Ishikawa (cell line): ENCODE measurements around the gene ZNF782.

Source experiments
- CEBPB ChIP-seq: IDR thresholded peaks from 2 replicates; pipeline ENCODE4 v1.6.1; 2012
- CREB1 ChIP-seq: IDR thresholded peaks from 2 replicates; pipeline ENCODE4 v1.6.1; 2012; ENCODE audit warnings: low read depth
- EGR1 ChIP-seq: IDR thresholded peaks from 2 replicates; pipeline ENCODE4 v1.6.1; 2012
- EP300 ChIP-seq: IDR thresholded peaks from 2 replicates; pipeline ENCODE4 v1.6.1; 2012; ENCODE audit warnings: borderline replicate concordance
- FOXM1 ChIP-seq: IDR thresholded peaks from 2 replicates; pipeline ENCODE4 v1.6.1; 2012; ENCODE audit warnings: low read depth, borderline replicate concordance
- MAX ChIP-seq: IDR thresholded peaks from 2 replicates; pipeline ENCODE4 v1.6.1; 2012
- NFIC ChIP-seq: IDR thresholded peaks from 2 replicates; pipeline ENCODE4 v1.6.1; 2012
- RAD21 ChIP-seq: IDR thresholded peaks from 2 replicates; pipeline ENCODE4 v1.6.1; 2012; ENCODE audit warnings: low read depth
- TAF1 ChIP-seq: IDR thresholded peaks from 2 replicates; pipeline ENCODE4 v1.6.1; 2012; ENCODE audit warnings: low read depth, mild to moderate bottlenecking
- TCF12 ChIP-seq: IDR thresholded peaks from 2 replicates; pipeline ENCODE4 v1.6.1; 2012; ENCODE audit warnings: low read depth
- TEAD4 ChIP-seq: IDR thresholded peaks from 2 replicates; pipeline ENCODE4 v1.6.1; 2012
- USF1 ChIP-seq: IDR thresholded peaks from 2 replicates; pipeline ENCODE4 v1.6.1; 2012
- YY1 ChIP-seq: IDR thresholded peaks from 2 replicates; pipeline ENCODE4 v1.6.1; 2012; ENCODE audit warnings: low read depth
- ZBTB7A ChIP-seq: IDR thresholded peaks from 2 replicates; pipeline ENCODE4 v1.6.1; 2012; ENCODE audit warnings: low read depth
- TF ChIP-seq, protein P1 (sequence below): IDR thresholded peaks from 2 replicates; pipeline ENCODE4 v1.6.1; 2012; ENCODE audit warnings: low read depth, mild to moderate bottlenecking

The ZNF782 gene

DNA sequence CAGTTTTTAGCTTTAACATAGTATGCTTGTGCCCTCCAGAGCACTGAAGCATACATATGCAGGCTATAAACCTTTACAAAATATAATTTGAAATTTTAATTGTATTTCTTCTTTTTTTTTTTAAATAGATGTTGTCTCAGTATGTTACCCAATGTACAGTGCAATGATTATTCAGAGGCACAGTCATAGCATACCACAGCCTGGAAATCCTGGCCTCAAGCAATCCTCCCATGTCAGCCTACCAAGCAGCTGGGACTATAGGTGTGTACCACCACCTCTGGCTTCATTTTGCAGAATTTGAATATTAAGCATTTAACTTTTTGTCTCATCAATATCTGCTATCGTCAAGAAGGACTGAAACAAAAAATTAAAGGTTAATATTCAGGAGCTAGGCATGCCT is 16.9 kb upstream of the ZNF782 start:
- TF ChIP-seq EP300 (no peak), TCF12 (no peak), NFIC (no peak), RAD21 (no peak), MAX (no peak), USF1 (no peak), YY1 (no peak), CEBPB (no peak), TAF1 (no peak), FOXM1 (no peak), EGR1 (no peak), ZBTB7A (no peak), TEAD4 (no peak)
- TF ChIP-seq, protein P1, sequence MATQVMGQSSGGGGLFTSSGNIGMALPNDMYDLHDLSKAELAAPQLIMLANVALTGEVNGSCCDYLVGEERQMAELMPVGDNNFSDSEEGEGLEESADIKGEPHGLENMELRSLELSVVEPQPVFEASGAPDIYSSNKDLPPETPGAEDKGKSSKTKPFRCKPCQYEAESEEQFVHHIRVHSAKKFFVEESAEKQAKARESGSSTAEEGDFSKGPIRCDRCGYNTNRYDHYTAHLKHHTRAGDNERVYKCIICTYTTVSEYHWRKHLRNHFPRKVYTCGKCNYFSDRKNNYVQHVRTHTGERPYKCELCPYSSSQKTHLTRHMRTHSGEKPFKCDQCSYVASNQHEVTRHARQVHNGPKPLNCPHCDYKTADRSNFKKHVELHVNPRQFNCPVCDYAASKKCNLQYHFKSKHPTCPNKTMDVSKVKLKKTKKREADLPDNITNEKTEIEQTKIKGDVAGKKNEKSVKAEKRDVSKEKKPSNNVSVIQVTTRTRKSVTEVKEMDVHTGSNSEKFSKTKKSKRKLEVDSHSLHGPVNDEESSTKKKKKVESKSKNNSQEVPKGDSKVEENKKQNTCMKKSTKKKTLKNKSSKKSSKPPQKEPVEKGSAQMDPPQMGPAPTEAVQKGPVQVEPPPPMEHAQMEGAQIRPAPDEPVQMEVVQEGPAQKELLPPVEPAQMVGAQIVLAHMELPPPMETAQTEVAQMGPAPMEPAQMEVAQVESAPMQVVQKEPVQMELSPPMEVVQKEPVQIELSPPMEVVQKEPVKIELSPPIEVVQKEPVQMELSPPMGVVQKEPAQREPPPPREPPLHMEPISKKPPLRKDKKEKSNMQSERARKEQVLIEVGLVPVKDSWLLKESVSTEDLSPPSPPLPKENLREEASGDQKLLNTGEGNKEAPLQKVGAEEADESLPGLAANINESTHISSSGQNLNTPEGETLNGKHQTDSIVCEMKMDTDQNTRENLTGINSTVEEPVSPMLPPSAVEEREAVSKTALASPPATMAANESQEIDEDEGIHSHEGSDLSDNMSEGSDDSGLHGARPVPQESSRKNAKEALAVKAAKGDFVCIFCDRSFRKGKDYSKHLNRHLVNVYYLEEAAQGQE = no peak

- no peak for TF ChIP-seq CEBPB
- TF ChIP-seq YY1 = no peak
- no peak for TF ChIP-seq TAF1
- no peak for TF ChIP-seq EP300
- no peak for TF ChIP-seq CREB1
- TF ChIP-seq, protein P1 = no peak
- TF ChIP-seq NFIC = no peak
- TF ChIP-seq MAX = no peak
- no peak for TF ChIP-seq RAD21
- no peak for TF ChIP-seq TEAD4
- no peak for TF ChIP-seq ZBTB7A
- TF ChIP-seq FOXM1 = no peak
- TF ChIP-seq TCF12 = no peak
- no peak for TF ChIP-seq EGR1
- TF ChIP-seq USF1 = no peak
Measured at GRCh38 chr9:96868709-96869108, 14.4 kb upstream of the ZNF782 start.

DNA sequence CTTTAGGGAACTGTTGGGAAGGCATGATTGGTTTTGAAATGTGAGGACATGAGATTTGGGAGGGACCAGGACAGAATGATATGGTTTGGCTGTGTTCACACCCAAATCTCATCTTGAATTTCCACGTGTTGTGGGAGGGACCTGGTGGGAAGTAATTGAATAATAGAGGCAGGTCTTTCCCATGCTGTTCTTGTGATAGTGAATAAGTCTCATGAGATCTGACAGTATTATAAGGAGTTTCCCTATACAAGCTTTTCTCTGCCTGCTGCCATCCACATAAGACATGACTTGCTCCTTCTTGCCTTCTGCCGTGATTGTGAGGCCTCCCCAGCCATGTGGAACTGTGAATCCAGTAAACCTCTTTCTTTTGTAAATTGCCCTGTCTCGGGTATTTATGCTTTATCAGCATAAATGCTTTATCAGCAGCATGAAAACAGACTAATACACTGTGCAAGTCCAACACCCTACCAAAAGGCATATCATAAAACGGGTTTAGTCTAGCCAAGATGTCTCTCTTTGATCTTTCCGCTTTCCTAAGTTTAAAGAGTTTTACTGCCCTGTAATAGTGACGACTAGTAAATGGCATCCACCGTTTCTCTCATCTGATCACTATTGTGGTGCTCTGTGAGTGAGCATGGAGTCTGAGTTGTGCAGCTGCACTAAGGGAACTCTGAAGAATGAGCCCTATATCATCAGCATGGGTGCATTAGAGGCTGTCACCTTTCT is 12.9 kb upstream of the ZNF782 start:
- TF ChIP-seq FOXM1 (no peak), ZBTB7A (no peak), TAF1 (no peak), YY1 (no peak), EGR1 (no peak), EP300 (no peak), MAX (no peak), TEAD4 (no peak), CEBPB (no peak), USF1 (no peak), CREB1 (no peak), RAD21 (no peak)
- TF ChIP-seq, protein P1 = no peak
